HepG2 (cell line): ENCODE data around the gene FRMD5. TPM values are rescaled to one million over a fixed set of nuclear protein-coding genes. Genes with fewer than 3 reads are reported as not detected.

Experiments used
- ATAC-seq: fragments of 200-7000 bp; cut with Tn5 transposase; 3 replicates; pipeline ENCODE4 v1.9.1; 2020; ENCODE audit warnings: mild to moderate bottlenecking, moderate library complexity
- BruUV-seq: library from RNA; stranded (reverse); fragments of 400-500 nt; replicated peaks from 2 replicates; lab custom pipeline; 2021; lab: Mats Ljungman, UMichigan
- CTCF ChIA-PET: fragments of 300-600 bp; formaldehyde crosslinking; extraction: SDS; loops from one replicate; lab custom pipeline; 2021; ENCODE audit warnings: low total read pairs, inconsistent platforms, low intra/inter-chr PET ratio; lab: Yijun Ruan, JAX
- POLR2A ChIA-PET: fragments of 350-600 bp; sonication (Branson Sonifier 250); formaldehyde crosslinking; loops from one replicate; lab custom pipeline; 2020; ENCODE audit warnings: antibody characterized with exemption, inconsistent platforms; lab: Yijun Ruan, JAX
- DNase-seq: peaks from one replicate; pipeline ENCODE4 v3.0.0-alpha.2; 2015; ENCODE audit warnings: low spot score
- FAIRE-seq: peaks from 3 replicates; lab custom pipeline; 2011; peaks lifted over from hg19 to GRCh38; lab: Jason Lieb, UNC
- H2AFZ ChIP-seq: one replicate; pipeline ENCODE4 v1.6.1; 2011; ENCODE audit warnings: low read length, inconsistent platforms
- H3K27ac ChIP-seq: fragments of 300-600 bp; 3 replicates; pipeline ENCODE4 v1.8.0; 2011; ENCODE audit warnings: mixed run types, mild to moderate bottlenecking, mixed read lengths, low read length, inconsistent platforms; ENCODE audit not compliant: insufficient read depth; ENCODE audit errors: extremely low read length
- H3K27me3 ChIP-seq, 2 experiments: fragments of 200-600 bp in 1 of 2; 2 replicates in 1 of 2; 3 replicates in 1 of 2; pipeline versions ENCODE4 v1.6.0 to v1.8.0; 2011; ENCODE audit warnings: low read length in 2 of 2, mild to moderate bottlenecking in 2 of 2, moderate library complexity in 2 of 2, inconsistent platforms in 1 of 2; ENCODE audit not compliant: insufficient read depth in 2 of 2, control insufficient read depth in 1 of 2
- H3K36me3 ChIP-seq, 2 experiments: fragments of 200-600 bp in 1 of 2; replicated peaks in 1 of 2; 2 replicates in 1 of 2; 3 replicates in 1 of 2; pipeline versions ENCODE4 v1.5.1 to v1.8.0; 2011; ENCODE audit warnings: low read length in 2 of 2, inconsistent platforms in 1 of 2; ENCODE audit not compliant: insufficient read depth in 2 of 2, control insufficient read depth in 1 of 2
- H3K4me1 ChIP-seq: 2 replicates; pipeline ENCODE4 v1.5.1; 2012; ENCODE audit warnings: low read length, inconsistent platforms; ENCODE audit not compliant: insufficient read depth
- H3K4me2 ChIP-seq: 2 replicates; pipeline ENCODE4 v1.6.0; 2011; ENCODE audit warnings: low read depth, low read length, inconsistent platforms
- H3K4me3 ChIP-seq, 3 experiments: fragments of 200-600 bp in 1 of 3; sonication (generic), shearing (Covaris generic) in 1 of 3; replicated peaks in 1 of 3; 2 replicates each; pipeline ENCODE4 v1.5.1; 2011 to 2016; ENCODE audit warnings: low read length in 3 of 3, inconsistent platforms in 2 of 3, low read depth in 2 of 3, mild to moderate bottlenecking in 2 of 3, control low read depth in 1 of 3, mixed read lengths in 1 of 3; ENCODE audit not compliant: insufficient read depth in 1 of 3
- H3K79me2 ChIP-seq: one replicate; pipeline ENCODE4 v1.6.1; 2011; ENCODE audit warnings: low read length, inconsistent platforms; ENCODE audit not compliant: insufficient read depth
- H3K9ac ChIP-seq: 2 replicates; pipeline ENCODE4 v1.6.0; 2011; ENCODE audit warnings: mild to moderate bottlenecking, low read depth, low read length, inconsistent platforms; ENCODE audit not compliant: insufficient read depth
- H3K9me3 ChIP-seq: 2 replicates; pipeline ENCODE4 v1.5.1; 2012; ENCODE audit warnings: mild to moderate bottlenecking, low read length
- H4K20me1 ChIP-seq: 2 replicates; pipeline ENCODE4 v1.6.0; 2011; ENCODE audit warnings: inconsistent platforms, mild to moderate bottlenecking, low read length, moderate library complexity; ENCODE audit not compliant: insufficient read depth
- CEBPB ChIP-seq: IDR thresholded peaks from 2 replicates; pipeline ENCODE4 v1.6.1; 2011; ENCODE audit warnings: low read depth, low read length, improper control_type of control experiment, borderline replicate concordance
- KAT7 ChIP-seq: IDR thresholded peaks from 2 replicates; pipeline ENCODE4 v1.6.1; 2018; ENCODE audit warnings: borderline replicate concordance, missing compliant biosample characterization
- PCBP1 ChIP-seq: fragments of 200-400 bp; formaldehyde crosslinking; IDR thresholded peaks from 2 replicates; pipeline ENCODE4 v1.6.1; 2017; ENCODE audit warnings: mild to moderate bottlenecking, low read depth, low read length, borderline replicate concordance
- ZNF160 ChIP-seq: sonication (generic); formaldehyde crosslinking; IDR thresholded peaks from 2 replicates; pipeline ENCODE4 v1.8.0; 2022; ENCODE audit warnings: mild to moderate bottlenecking, inconsistent platforms, missing genetic modification reagents
- ZNF20 ChIP-seq: sonication (generic); formaldehyde crosslinking; IDR thresholded peaks from 2 replicates; pipeline ENCODE4 v1.4.0; 2020; ENCODE audit warnings: mild to moderate bottlenecking, moderate library complexity, missing genetic modification reagents
- ZNF547 ChIP-seq: sonication (generic); formaldehyde crosslinking; IDR thresholded peaks from 2 replicates; pipeline ENCODE4 v1.5.1; 2020; ENCODE audit warnings: mild to moderate bottlenecking, missing genetic modification reagents
- ZNF577 ChIP-seq: sonication (generic); formaldehyde crosslinking; IDR thresholded peaks from 2 replicates; pipeline ENCODE4 v1.4.0; 2020; ENCODE audit warnings: mild to moderate bottlenecking, low read depth, missing genetic modification reagents, borderline replicate concordance
- WGBS: methylation state at CpG from one replicate; pipeline ENCODE4 v1.1.6; 2017; ENCODE audit warnings: low lambda C conversion rate; 5-methylcytosine and 5-hydroxymethylcytosine counted together
- in situ Hi-C: cut with HindIII; loops from 2 replicates; pipeline ENCODE4 v1.10.0; 2017; ENCODE audit warnings: low pct_unique_long_range_greater_than_20kb; ENCODE audit not compliant: extremely low pct_ligation_motif_present
- intact Hi-C: fragments of 100-400 bp; cut with micrococcal nuclease; formaldehyde crosslinking; loops from one replicate; pipeline ENCODE4 v1.10.0; 2022; ENCODE audit not compliant: unreplicated experiment
- polyA plus RNA-seq, 8 experiments: library from polyadenylated mRNA; depleted of rRNA in 3 of 8; stranded (reverse) in 7 of 8; unstranded in 1 of 8; fragments of >200 nt; fragmentation: Illumina TruSeq in 4 of 8; extraction: Trizol in 4 of 8; gene quantifications; 2 replicates each; pipeline versions ENCODE4 v1.2.1 to v1.2.3, GENCODE V29; 2011 to 2016; ENCODE audit warnings: low read depth in 4 of 8, missing spikeins in 1 of 8, mixed read lengths in 1 of 8; ENCODE audit not compliant: insufficient read depth in 1 of 8
- total RNA-seq, 5 experiments: library from RNA; depleted of rRNA; stranded (reverse); fragments of >200 nt; fragmentation: Illumina TruSeq; extraction: Trizol; gene quantifications; 2 replicates each; pipeline ENCODE4 v1.2.3, GENCODE V29; 2016; ENCODE audit warnings: low read depth in 1 of 5
- TF ChIP-seq, protein P1 (sequence below): sonication (generic); formaldehyde crosslinking; IDR thresholded peaks from 2 replicates; pipeline ENCODE4 v1.5.0; 2020; ENCODE audit warnings: missing genetic modification reagents

FRMD5 gene
- total and polyA plus RNA-seq, 2 of the 13 experiments (the other 11 are each of a cell fraction or from before 2014, with no cell fraction given), result 0.93 to 1.5 TPM

DNA sequence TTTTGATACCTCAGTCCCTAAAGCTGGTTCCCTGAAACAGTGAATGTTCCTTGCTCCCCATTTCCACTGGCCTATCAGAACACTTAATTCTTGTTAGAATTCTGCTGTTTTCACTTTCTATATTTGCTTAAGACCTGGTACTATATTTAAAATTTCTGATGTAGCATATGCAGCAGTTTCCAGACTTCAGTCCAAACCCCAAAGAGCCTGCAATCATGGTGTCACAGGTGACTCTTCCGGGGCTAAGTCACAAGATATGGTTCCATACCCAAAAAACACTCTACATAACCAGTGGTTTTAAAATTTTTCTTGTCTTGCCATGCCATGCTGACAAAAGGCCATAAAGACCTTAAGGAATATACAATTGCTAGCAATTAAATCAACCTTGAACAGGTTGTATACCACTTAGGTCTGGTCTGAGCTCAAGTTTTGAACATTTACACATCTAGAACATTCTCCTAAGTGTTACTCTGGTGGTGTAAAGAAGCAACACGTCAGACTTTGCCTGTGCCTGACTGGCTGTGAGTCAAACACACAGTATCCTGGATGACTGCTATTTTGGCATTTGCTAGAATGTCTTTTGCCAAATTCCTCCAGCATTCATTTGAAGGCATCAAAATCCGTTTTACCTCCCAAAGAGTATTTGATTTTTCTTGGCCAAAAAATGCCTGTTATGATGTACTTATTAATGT is 160.0 kb downstream of the FRMD5 start (continued):
- TF ChIP-seq, protein P1, sequence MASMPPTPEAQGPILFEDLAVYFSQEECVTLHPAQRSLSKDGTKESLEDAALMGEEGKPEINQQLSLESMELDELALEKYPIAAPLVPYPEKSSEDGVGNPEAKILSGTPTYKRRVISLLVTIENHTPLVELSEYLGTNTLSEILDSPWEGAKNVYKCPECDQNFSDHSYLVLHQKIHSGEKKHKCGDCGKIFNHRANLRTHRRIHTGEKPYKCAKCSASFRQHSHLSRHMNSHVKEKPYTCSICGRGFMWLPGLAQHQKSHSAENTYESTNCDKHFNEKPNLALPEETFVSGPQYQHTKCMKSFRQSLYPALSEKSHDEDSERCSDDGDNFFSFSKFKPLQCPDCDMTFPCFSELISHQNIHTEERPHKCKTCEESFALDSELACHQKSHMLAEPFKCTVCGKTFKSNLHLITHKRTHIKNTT (CRISPR knock-in tag), result no peak
- TF ChIP-seq ZNF577 (no peak), ZNF547 (CRISPR knock-in tag) (no peak)

DNA sequence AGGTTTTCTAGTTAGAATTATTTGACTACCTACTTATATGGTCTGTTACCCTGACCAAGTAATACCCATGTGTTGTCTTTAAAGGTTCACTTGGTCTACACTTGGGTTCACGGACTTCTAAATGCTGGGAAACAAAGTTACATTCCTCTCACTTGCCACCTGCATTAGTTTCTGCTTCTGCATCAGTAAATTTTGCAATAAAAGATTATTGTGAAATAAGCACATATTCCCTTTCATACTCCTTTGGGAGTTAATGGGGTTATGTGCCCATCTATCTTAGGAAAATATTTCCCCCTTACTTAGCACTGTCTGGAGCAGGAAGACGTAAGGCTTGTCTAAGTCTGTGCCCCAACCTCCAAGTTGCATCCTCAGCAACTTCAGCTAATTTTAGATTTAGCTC is 160.7 kb downstream of the FRMD5 start:
- no peak overlapping the region for H3K27ac ChIP-seq
- H3K36me3 ChIP-seq, result no peaks in the 10 kb centered on the region
- H3K27me3 ChIP-seq, result no peaks in the 10 kb centered on the region
- ChIA-PET POLR2A (no interaction called here), CTCF (no interaction called here)
- no peak for DNase-seq
- no peaks in the 10 kb centered on the region for H4K20me1 ChIP-seq
- BruUV-seq, result no TSS peak
- H2AFZ ChIP-seq, result no peak overlapping the region
- intact Hi-C loops, result no loop called here
- TF ChIP-seq ZNF20, result no peak
- no peak for TF ChIP-seq ZNF160
- TF ChIP-seq CEBPB, result peak; percentile 43; the same call in 1 of the 2 replicates
- no peak for TF ChIP-seq KAT7 (CRISPR knock-in tag)
- TF ChIP-seq PCBP1, result no peak
- TF ChIP-seq, all 625 proteins: peak for 1
- WGBS, result 14% methylated on average over 2 of the region's 2 CpGs
- ATAC-seq (no peak), FAIRE-seq (no peak)
- Histone ChIP-seq H3K9ac (no peak overlapping the region), H3K4me1 (no peaks in the 10 kb centered on the region), H3K4me2 (no peak overlapping the region), H3K9me3 (no peaks in the 10 kb centered on the region), H3K4me3 (no peak overlapping the region), H3K79me2 (no peaks in the 10 kb centered on the region)
- in situ Hi-C loops, result no loop called here
